ENCODE results near the gene PDE4D. TPM values are rescaled to one million over a fixed set of nuclear protein-coding genes. Genes with fewer than 3 reads are reported as not detected.

PDE4D gene
- total and polyA plus RNA-seq, 12 donors = 1.2 to 18.9 (median 2.1) TPM

DNA sequence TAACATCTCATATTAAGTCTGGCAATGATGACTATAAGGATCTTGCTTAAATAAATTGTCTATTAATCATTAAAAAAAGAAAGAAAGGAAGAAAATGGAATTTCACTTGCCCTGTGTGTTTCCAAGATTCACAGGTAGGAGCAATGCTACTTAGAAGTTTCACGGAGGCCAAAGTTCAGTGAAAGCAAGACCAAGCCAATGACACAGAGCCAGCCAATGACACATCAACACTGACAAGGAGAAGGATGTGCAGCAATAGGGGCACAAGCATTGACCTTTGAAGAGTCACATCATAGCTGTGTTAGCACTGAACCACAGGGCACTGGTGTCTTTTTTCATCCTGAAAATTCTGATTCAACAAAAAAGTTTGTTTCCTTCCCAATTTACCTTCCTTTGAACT, 364.3 kb downstream of the PDE4D start:
- Histone ChIP-seq H3K9me3 (replicated peaks in 1 of 3) (no peaks in the 10 kb centered on the region), H3K4me1 (replicated peaks in 1 of 2) (no peaks in the 10 kb centered on the region), H3K27me3 (no peaks in the 10 kb centered on the region), H3K4me3 (no peak overlapping the region), H3K36me3 (replicated peaks in 1 of 2) (no peaks in the 10 kb centered on the region), H3K27ac (no peak overlapping the region)
- TF ChIP-seq CTCF (IDR thresholded peaks at IDR 0.05) = no peak
- TF ChIP-seq POLR2A (IDR thresholded peaks at IDR 0.05) = no peak
- intact Hi-C loops (cut with DNase I) = no loop called here
- no peak for DNase-seq
- 84 to 96% (median 90%) methylated on average over 1 of the region's 1 CpG for WGBS, 4 donors

GRCh38 chr5:59528202-59528862, 365.2 kb downstream of the PDE4D start:
- no peak for DNase-seq
- WGBS, 4 donors = 15 to 37% (median 27%) methylated on average over 2 of the region's 2 CpGs
- intact Hi-C loops (cut with DNase I) = no loop called here
- Histone ChIP-seq H3K36me3 (replicated peaks in 1 of 2) (no peaks in the 10 kb centered on the region), H3K9me3 (replicated peaks in 1 of 3) (no peaks in the 10 kb centered on the region), H3K27ac (no peak overlapping the region), H3K4me1 (replicated peaks in 1 of 2) (no peaks in the 10 kb centered on the region), H3K4me3 (no peak overlapping the region), H3K27me3 (no peaks in the 10 kb centered on the region)
- TF ChIP-seq CTCF (IDR thresholded peaks at IDR 0.05) (no peak), POLR2A (IDR thresholded peaks at IDR 0.05) (no peak)

GRCh38 chr5:59525957-59526356, 367.6 kb downstream of the PDE4D start:
- Histone ChIP-seq H3K9me3 (replicated peaks in 1 of 3) (no peaks in the 10 kb centered on the region), H3K36me3 (replicated peaks in 1 of 2) (no peaks in the 10 kb centered on the region), H3K4me3 (no peak overlapping the region), H3K4me1 (replicated peaks in 1 of 2) (no peaks in the 10 kb centered on the region), H3K27me3 (no peaks in the 10 kb centered on the region), H3K27ac (no peak overlapping the region)
- intact Hi-C loops (cut with DNase I) = no loop called here
- WGBS, 4 donors = 50 to 71% (median 66%) methylated on average over 1 of the region's 1 CpG
- TF ChIP-seq CTCF (IDR thresholded peaks at IDR 0.05) = no peak
- no peak for TF ChIP-seq POLR2A (IDR thresholded peaks at IDR 0.05)
- DNase-seq = no peak

DNA sequence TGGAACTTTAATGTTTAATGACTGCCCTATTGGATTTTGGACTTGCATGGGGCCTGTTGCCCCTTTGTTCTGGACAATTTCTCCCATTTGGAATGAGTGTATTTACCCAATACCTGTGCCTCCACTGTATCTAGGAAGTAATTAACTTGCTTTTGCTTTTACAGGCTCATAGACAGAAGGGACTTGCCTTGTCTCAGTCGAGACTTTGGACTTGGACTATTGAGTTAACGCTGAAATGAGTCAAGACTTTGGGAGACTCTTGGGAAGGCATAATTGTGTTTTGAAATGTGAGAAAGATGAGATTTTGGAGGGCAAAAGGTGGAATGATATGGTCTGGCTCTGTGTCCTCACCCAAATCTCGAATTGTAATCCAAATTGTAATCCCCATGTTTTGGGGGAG, 368.2 kb downstream of the PDE4D start:
- WGBS, 4 donors = 71 to 79% (median 73%) methylated on average over 3 of the region's 3 CpGs
- H3K27me3 ChIP-seq = no peaks in the 10 kb centered on the region
- intact Hi-C loops (cut with DNase I) = no loop called here
- H3K9me3 ChIP-seq (replicated peaks in 1 of 3) = no peaks in the 10 kb centered on the region
- H3K4me1 ChIP-seq (replicated peaks in 1 of 2) = no peaks in the 10 kb centered on the region
- H3K36me3 ChIP-seq (replicated peaks in 1 of 2) = no peaks in the 10 kb centered on the region
- no peak for TF ChIP-seq CTCF (IDR thresholded peaks at IDR 0.05)
- no peak for TF ChIP-seq POLR2A (IDR thresholded peaks at IDR 0.05)
- no peak overlapping the region for H3K4me3 ChIP-seq
- H3K27ac ChIP-seq = no peak overlapping the region
- DNase-seq = no peak
